Upper lobe of right lung (tissue), 1 donor: Measurements from ENCODE around the gene DHX34. TPM values are rescaled to one million over a fixed set of nuclear protein-coding genes. Genes with fewer than 3 reads are reported as not detected.

Source experiments
- ATAC-seq: fragments of 200-7000 bp; cut with Tn5 transposase; one replicate; pipeline ENCODE4 v1.9.1; 2020; ENCODE audit warnings: mild to moderate bottlenecking, moderate library complexity
- DNase-seq: peaks from one replicate; pipeline ENCODE4 v3.0.0-alpha.2; 2020
- H3K27ac ChIP-seq: fragments of 200-600 bp; one replicate; pipeline ENCODE4 v1.8.0; 2022
- H3K27me3 ChIP-seq: fragments of 200-600 bp; one replicate; pipeline ENCODE4 v1.8.0; 2022; ENCODE audit warnings: mild to moderate bottlenecking
- H3K36me3 ChIP-seq: fragments of 200-600 bp; one replicate; pipeline ENCODE4 v1.8.0; 2022
- H3K4me1 ChIP-seq: fragments of 200-600 bp; one replicate; pipeline ENCODE4 v1.8.0; 2022
- H3K4me3 ChIP-seq: fragments of 200-600 bp; one replicate; pipeline ENCODE4 v1.8.0; 2022; ENCODE audit warnings: mild to moderate bottlenecking
- H3K9me3 ChIP-seq: fragments of 200-600 bp; one replicate; pipeline ENCODE4 v1.8.0; 2022
- intact Hi-C: fragments of 100-400 bp; cut with DNase I; formaldehyde crosslinking; loops from one replicate; pipeline ENCODE4 v1.11.0; 2022
- total RNA-seq: library from RNA; stranded (reverse); fragmentation: NEBNext Ultra II Directional; extraction: Animal tissue kit (Norgen Biotek cat#: 25700); gene quantifications from one replicate; pipeline ENCODE4 v1.2.1, GENCODE V29; 2021
- TF ChIP-seq, protein P1 (sequence below): fragments of 200-600 bp; IDR thresholded peaks from one replicate; pipeline ENCODE4 v1.8.0; 2022; ENCODE audit warnings: antibody characterized with exemption
- donor health status: DM: no; HTN: yes; CAD: no; lungs with severe emphysema.

DHX34 gene
- total RNA-seq, 1 donor from 2014 or later: 15.8 TPM

DNA sequence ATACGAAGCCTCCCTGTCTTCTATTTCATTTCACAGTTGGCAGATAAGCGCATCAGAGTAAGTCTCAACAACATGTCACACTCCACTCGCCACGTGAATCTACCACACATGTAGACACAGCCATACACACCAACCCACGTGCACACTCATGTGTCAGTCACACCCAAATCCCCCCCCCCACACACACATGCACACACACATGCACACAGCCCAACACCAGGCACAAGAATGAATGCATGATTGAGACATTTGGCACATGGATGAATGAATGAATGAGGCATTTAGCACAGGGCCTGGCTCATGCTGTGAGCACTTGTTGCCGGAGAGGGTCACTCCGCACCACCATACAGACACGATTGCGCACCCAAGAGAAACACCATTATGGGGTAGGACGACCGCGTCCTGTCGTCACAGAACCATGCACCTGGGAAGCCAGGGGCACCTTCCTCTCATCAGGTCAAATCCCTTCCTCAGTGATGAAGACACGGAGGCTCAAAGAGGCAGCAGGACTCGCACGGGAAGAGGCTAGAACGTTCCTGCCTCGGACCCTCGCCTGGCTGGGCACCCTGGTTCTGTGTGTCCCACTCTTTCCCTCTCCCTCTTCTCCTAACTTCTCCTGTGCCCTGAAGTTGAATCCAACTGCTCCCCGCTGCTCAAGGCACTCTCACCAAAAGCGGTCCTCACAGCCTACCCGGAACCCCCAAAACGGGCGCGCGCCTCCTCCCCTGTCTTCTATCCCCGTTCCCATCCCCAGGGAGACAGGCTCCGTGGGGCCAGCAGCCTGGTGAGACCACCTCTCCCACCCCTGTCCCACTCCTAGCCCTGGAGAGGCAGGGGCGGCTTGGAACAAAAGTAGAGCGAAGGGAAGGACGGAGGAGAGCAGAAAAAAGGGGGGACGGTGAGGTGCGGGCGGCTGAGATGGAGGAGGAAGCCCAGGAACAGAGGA lies 68.9 kb downstream of the DHX34 start:
- intact Hi-C loops: no loop called here
- no peaks in the 10 kb centered on the region for H3K4me1 ChIP-seq
- no peaks in the 10 kb centered on the region for H3K36me3 ChIP-seq
- H3K9me3 ChIP-seq: no peaks in the 10 kb centered on the region
- H3K4me3 ChIP-seq: no peak overlapping the region
- peak; percentile 58 for DNase-seq
- H3K27ac ChIP-seq: no peak overlapping the region
- TF ChIP-seq, protein P1, sequence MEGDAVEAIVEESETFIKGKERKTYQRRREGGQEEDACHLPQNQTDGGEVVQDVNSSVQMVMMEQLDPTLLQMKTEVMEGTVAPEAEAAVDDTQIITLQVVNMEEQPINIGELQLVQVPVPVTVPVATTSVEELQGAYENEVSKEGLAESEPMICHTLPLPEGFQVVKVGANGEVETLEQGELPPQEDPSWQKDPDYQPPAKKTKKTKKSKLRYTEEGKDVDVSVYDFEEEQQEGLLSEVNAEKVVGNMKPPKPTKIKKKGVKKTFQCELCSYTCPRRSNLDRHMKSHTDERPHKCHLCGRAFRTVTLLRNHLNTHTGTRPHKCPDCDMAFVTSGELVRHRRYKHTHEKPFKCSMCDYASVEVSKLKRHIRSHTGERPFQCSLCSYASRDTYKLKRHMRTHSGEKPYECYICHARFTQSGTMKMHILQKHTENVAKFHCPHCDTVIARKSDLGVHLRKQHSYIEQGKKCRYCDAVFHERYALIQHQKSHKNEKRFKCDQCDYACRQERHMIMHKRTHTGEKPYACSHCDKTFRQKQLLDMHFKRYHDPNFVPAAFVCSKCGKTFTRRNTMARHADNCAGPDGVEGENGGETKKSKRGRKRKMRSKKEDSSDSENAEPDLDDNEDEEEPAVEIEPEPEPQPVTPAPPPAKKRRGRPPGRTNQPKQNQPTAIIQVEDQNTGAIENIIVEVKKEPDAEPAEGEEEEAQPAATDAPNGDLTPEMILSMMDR: no peak
- H3K27me3 ChIP-seq: peaks cover 49% of the 10 kb centered on the region
- no peak for ATAC-seq

DNA sequence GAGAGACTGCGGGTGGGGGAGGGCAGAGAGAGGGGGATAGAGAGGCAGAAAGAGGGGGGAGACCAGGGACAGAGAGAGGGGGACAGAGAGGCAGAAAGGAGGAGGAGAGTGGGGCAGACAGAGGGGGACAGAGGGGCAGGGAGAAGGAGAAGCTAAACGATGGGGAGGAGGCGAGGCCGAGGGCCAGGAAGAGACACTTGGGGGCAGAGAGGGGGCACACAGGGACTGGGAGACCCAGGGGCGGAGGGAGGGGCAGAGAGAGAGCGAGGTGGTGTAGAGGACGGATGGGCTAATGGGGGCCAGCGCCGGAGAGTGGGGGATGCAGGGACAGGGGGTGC lies 69.5 kb downstream of the DHX34 start:
- H3K4me1 ChIP-seq: no peaks in the 10 kb centered on the region
- DNase-seq (no peak), ATAC-seq (no peak)
- H3K27ac ChIP-seq: no peak overlapping the region
- intact Hi-C loops: no loop called here
- no peaks in the 10 kb centered on the region for H3K9me3 ChIP-seq
- H3K36me3 ChIP-seq: no peaks in the 10 kb centered on the region
- H3K27me3 ChIP-seq: peaks cover 54% of the 10 kb centered on the region
- TF ChIP-seq, protein P1: no peak
- peak overlapping the region; percentile 33 for H3K4me3 ChIP-seq

DNA sequence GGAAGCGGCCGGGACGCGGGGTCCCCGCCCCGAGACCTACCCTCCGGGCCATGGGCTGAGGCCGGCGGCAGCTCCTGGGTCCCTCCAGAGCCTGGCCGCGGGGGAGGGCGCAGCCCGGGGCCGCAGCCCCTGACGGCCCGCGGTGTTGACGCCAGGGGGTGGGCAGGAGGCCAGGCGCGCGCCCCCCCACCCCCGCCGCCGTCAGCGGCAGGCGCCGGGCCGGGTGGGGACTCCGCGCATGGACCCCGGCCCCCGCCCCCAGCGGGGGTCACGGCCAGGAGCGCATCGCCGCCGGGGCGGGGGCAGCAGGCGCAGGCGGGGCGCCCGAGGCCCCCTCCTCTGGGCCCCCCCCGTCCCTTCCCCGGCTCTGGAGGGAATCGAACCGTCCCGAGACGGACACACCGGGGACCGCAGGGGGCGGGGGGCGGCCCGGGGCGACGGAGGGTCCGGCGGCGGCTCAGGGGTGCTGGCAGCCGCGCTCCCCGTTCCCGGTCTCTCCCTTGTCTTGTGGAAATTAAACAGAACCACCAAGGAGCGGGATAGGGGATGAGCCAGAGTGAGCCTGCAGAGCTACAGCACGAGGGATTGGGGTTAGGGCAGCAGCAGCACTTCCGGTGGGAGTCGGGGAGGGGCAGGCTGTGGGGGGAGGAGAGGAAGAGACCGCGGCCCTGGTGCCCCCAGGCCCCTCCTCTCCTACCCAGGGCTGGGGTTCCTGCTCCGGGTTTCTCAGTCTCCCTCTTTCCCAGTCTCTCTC lies 70.1 kb downstream of the DHX34 start, which contains the start of gene MEIS3:
Gene MEIS3 (minus strand): TSS at position 498 of the 754 bp plus-strand sequence. CDS start 446 bp downstream, at position 52.
- ATAC-seq: no peak
- H3K27me3 ChIP-seq: peaks cover 59% of the 10 kb centered on the region

DNA sequence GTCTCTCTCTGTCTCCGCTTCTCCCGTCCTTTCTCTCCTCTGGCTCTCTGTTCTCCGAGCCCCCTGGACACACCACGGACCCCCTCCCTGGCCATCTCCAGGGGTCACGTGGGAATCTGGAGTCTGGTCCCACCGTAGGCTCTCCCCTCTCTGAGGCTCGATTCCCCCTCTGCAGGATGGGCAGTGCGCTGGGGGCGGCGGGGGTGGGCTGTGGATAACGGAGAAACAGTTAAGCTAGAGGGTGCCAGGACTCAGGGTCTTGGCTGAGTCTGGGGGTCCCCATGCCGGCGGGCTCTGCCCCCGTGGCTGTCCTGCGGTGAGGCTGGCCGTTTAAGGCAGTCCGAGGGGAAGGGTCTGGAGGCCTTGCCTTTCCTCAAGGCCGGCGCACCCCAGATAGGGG lies 70.7 kb downstream of the DHX34 start:
- intact Hi-C loops: no loop called here
- Histone ChIP-seq H3K4me3 (no peak overlapping the region), H3K27ac (no peak overlapping the region), H3K4me1 (no peaks in the 10 kb centered on the region), H3K27me3 (peaks cover 63% of the 10 kb centered on the region), H3K36me3 (no peaks in the 10 kb centered on the region), H3K9me3 (no peaks in the 10 kb centered on the region)
- TF ChIP-seq, protein P1: no peak
- peak; percentile 61 for DNase-seq
- ATAC-seq: no peak

More for the DNA sequence above, 70.1 kb downstream of the DHX34 start, which contains the start of gene MEIS3:
- intact Hi-C loops: no loop called here
- Histone ChIP-seq H3K36me3 (no peaks in the 10 kb centered on the region), H3K27ac (no peak within 1 kb of the TSS), H3K4me3 (peak within 1 kb of the TSS; percentile 33), H3K9me3 (no peaks in the 10 kb centered on the region), H3K4me1 (no peaks in the 10 kb centered on the region)
- DNase-seq: no peak
- TF ChIP-seq, protein P1: no peak

DNA sequence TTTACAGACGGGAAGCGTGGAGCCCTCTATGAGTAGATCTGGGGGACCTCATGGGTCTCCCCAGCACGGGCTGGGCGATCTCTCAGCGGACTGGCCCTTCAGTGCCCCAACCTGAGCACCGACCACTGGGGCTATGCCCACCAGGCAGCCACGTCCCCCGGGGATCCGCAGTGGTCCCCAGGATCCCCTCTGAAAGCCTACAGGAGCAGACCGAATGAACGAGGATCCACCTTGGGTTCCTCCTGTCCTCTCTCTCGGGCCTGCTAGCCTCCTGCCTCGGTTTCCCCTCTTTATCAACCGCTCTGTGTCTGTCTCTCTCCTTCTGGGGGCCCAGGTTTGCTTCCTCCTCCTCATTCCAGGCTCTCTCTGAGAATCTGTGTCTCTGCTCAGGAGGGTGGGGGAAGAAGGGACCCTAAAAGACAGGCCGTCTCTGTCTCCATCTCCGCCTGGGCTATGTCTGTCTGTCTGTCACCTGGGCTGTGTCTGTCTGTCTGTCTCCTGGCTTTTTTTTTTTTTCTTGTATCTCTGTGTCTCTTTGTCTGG lies 72.2 kb downstream of the DHX34 start:
- H3K4me3 ChIP-seq: no peak overlapping the region
- no peaks in the 10 kb centered on the region for H3K36me3 ChIP-seq
- H3K27me3 ChIP-seq: peaks cover 68% of the 10 kb centered on the region
- ATAC-seq: no peak
- DNase-seq: peak; percentile 55
- H3K27ac ChIP-seq: no peak overlapping the region
- intact Hi-C loops: no loop called here
- TF ChIP-seq, protein P1: no peak
- no peaks in the 10 kb centered on the region for H3K9me3 ChIP-seq
- H3K4me1 ChIP-seq: no peaks in the 10 kb centered on the region
